ENCODE data around the gene SPAG9.
A peak's percentile ranks its signal among the peaks of the same experiment; 100 is the strongest.

DNA sequence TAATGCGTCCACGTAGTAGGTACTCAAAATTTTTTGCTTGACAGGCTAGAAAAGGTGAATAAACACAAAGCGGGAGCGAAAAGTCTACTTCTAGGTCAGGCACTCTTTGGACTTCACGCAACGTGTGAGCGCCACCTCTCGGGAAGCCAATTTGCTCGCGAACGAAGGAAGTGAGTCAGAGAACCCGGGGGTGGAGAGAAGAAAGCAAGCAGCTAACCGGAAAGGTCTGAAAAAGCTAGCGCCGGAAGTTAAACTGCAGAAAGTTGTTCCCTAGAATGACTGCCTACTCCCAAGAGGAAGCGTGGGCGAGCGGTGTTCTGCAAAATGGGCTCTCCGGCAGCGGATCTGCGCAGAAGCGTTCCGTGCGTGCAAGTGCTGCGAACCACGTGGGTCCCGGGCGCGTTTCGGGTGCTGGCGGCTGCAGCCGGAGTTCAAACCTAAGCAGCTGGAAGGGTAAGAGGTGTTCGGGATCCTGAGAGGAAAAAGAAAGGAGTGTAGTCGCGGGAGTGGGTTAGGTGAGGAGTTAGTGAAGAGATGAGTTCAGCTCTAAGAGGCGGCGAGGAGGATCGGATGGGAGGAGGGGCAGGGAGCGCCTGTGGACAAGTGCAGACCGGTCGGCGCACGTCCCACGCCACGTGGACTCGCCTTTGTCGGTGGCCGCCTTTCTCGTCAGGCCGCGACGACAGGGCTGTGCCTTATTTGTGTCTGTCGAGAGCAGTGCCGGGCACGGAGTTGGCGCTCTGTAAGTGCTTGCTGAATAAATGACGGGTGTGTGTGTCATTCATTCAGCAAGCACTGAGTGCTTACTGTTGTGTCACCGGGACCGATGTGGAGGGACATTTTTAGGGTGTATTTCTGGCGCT, 32.8 kb upstream of the SPAG9 start, which contains the start of gene NME1:
- TF ChIP-seq, protein P1, sequence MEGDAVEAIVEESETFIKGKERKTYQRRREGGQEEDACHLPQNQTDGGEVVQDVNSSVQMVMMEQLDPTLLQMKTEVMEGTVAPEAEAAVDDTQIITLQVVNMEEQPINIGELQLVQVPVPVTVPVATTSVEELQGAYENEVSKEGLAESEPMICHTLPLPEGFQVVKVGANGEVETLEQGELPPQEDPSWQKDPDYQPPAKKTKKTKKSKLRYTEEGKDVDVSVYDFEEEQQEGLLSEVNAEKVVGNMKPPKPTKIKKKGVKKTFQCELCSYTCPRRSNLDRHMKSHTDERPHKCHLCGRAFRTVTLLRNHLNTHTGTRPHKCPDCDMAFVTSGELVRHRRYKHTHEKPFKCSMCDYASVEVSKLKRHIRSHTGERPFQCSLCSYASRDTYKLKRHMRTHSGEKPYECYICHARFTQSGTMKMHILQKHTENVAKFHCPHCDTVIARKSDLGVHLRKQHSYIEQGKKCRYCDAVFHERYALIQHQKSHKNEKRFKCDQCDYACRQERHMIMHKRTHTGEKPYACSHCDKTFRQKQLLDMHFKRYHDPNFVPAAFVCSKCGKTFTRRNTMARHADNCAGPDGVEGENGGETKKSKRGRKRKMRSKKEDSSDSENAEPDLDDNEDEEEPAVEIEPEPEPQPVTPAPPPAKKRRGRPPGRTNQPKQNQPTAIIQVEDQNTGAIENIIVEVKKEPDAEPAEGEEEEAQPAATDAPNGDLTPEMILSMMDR (IDR thresholded peaks at IDR 0.05 in 4 of 5, conservative IDR thresholded peaks at IDR 0.05 in 1 of 5): peak; percentile 70 to 80 (median 78)
- peak; percentile 34 to 59 for TF ChIP-seq POLR2A (IDR thresholded peaks at IDR 0.05)

All from gastrocnemius medialis (tissue), 4 donors.